Caki2 (cell line): Measurements from ENCODE around the gene DGKD. TPM values are rescaled to one million over a fixed set of nuclear protein-coding genes. Genes with fewer than 3 reads are reported as not detected.
"Not testable (repeated sequence)": the region's sequence is repeated elsewhere in the genome, so short reads cannot be mapped to it uniquely, and the experiment has no call there.

Source experiments
- DNase-seq: peaks from one replicate; pipeline ENCODE4 v3.0.0-alpha.2; 2015; ENCODE audit warnings: low read depth
- in situ Hi-C: cut with HindIII; loops from 2 replicates; pipeline ENCODE4 v1.10.0; 2016; ENCODE audit warnings: low sequenced_read_pairs, low pct_unique_long_range_greater_than_20kb, mixed read lengths
- total RNA-seq: library from RNA; depleted of rRNA; stranded (reverse); fragments of >200 nt; shearing (Covaris generic); gene quantifications from 2 replicates; pipeline ENCODE4 v1.2.3, GENCODE V29; 2014; ENCODE audit warnings: low replicate concordance

DGKD gene
- total RNA-seq, 1 experiment from 2014 or later = 7.8 TPM

- in situ Hi-C loops = no loop called here
- DNase-seq = no peak
Observed at GRCh38 chr2:233354971-233355574, 779 bp downstream of the DGKD start.

GRCh38 chr2:233355916-233356315 is 1.6 kb downstream of the DGKD start:
- DNase-seq = no peak
- in situ Hi-C loops = no loop called here

- in situ Hi-C loops = no loop called here
- DNase-seq = no peak
Observed at GRCh38 chr2:233356546-233357308, 2.4 kb downstream of the DGKD start.

- in situ Hi-C loops = no loop called here
- DNase-seq = no peak
Observed at GRCh38 chr2:233358335-233358734, 4.0 kb downstream of the DGKD start.

GRCh38 chr2:233358947-233359346 is 4.7 kb downstream of the DGKD start:
- DNase-seq = no peak
- in situ Hi-C loops = no loop called here

GRCh38 chr2:233359823-233360222 is 5.5 kb downstream of the DGKD start:
- DNase-seq = no peak
- in situ Hi-C loops = no loop called here

DNA sequence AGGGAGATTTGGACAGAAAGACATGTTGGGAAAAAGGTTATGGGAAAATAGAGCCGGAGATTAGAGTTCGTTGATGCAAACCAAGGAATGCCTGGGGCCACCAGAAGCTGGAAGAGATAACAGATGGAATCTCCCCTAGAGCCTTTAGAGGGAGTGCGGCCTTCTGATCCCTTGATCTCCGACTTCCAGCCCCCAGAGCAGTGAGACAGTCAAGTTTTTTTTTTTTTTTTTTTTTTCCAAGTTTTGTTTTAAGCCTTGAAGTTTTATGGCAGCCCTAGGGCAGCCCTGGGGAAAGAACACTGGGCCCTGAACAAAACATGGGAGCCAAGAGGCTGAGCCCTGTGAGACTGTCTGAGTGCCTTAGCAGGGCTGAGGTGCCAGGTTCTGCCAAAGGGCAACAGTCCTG is 6.5 kb downstream of the DGKD start:
- DNase-seq = no peak
- in situ Hi-C loops = no loop called here

GRCh38 chr2:233361297-233361696 is 7.0 kb downstream of the DGKD start:
- DNase-seq = no peak
- in situ Hi-C loops = no loop called here

DNA sequence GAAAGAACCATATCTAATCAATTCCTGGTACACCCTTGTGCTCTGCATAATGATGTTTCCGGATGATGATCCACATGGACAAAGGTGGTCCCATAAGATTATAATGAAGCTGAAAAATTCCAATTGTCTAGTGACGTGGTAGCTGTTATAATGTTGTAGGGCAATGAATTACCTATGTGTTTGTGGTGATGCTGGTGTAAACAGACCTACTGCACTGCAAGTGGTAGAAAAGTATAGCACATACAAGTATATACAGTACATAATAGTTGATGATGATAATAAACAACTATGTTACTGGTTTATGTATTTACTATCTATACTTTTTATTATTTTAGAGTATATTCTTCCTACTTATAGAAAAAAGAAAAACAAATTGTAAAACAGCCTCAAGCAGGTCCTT is 8.4 kb downstream of the DGKD start:
- in situ Hi-C loops = no loop called here
- DNase-seq = no peak

DNA sequence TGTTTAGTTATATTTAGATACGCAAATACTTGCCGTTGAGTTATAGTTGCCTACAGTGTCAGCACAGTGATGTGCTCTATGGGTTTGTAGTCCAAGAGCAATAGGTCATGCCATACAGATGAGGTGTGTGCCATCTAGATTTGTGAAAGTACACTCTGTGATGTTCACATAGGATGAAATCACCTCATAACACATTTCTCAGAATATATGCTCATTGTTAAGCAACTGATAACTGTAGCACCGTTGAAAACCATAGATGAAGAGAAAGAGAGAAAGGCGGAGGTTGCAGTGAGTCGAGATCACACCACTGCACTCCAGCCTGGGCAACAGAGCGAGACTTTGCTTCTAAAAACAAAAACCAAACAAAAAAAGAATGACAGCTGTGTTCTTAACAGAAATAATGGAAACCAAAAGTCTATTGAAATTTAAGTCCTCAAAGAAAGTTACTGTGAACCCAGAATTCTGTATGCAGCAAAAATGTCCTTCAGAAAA is 9.5 kb downstream of the DGKD start:
- no peak for DNase-seq
- in situ Hi-C loops = no loop called here

GRCh38 chr2:233365861-233366520 is 11.7 kb downstream of the DGKD start:
- in situ Hi-C loops = no loop called here
- DNase-seq = no peak

DNA sequence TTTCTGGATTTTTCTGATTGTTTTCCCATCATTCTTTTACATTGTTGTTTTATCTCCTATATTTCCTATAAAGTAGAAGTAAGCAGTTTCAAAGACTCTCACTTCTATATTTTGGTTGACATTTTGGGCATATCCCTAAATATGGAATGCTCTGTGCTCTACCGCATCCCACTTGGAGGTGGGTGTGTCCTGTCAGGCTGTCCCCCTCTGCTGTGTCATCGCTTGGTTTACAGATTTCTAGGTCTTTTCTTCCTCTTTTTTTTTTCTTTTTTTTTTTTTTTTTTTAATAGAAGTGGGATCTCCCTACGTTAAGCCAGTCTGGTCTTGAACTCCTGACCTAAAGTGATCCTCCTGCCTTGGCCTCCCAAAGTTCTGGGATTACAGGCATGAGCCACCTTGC is 13.3 kb downstream of the DGKD start:
- in situ Hi-C loops = no loop called here
- DNase-seq = no peak

DNA sequence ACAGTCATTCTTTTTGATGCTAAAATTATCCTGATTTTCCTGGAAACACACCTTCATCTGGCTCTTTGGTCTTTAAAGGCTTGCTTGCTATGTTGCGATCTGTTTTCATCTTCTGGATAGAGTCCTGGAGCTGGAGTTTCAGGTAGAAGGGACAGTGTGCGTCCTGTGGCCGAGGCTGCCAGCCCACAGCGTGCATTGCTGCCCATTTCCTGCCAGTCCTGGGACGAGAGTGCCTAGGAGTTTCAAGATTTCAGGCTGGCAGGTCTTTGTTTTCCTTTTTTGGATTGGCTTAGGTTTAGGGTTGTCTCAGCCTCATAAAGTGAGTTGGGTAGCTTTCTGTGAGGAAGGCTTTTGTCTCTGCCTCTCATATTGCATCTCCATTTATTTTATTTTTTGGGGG is 14.5 kb downstream of the DGKD start:
- in situ Hi-C loops = no loop called here
- DNase-seq = no peak

- in situ Hi-C loops = no loop called here
- no peak for DNase-seq
Observed at GRCh38 chr2:233369462-233369861, 15.2 kb downstream of the DGKD start.

GRCh38 chr2:233369897-233370685 is 15.8 kb downstream of the DGKD start:
- DNase-seq = no peak
- in situ Hi-C loops = no loop called here

DNA sequence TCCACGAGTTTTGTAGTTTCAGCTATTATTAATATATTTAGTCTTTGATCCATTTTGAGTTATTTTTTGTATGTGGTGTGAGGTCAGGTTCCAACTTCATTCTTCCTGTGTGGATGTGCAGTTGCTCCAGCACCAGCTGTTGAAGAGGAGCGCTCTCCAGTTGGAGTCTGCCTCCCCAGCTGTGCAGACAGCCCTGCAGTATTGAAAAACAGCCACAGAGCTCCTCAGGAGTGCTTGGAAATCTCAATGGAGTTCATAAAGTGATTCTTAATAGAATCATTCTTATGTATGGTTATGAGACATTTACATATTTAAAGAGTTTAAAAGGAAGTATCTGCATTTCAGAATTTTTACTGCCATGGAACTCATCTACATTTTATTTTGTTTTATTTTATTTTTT is 17.3 kb downstream of the DGKD start:
- DNase-seq = no peak
- in situ Hi-C loops = no loop called here

- no peak for DNase-seq
- in situ Hi-C loops = no loop called here
Observed at GRCh38 chr2:233372855-233373254, 18.6 kb downstream of the DGKD start.

GRCh38 chr2:233373316-233373715 is 19.0 kb downstream of the DGKD start:
- DNase-seq = no peak
- in situ Hi-C loops = no loop called here

GRCh38 chr2:233374776-233375175 is 20.5 kb downstream of the DGKD start:
- in situ Hi-C loops = not testable (repeated sequence)

More at GRCh38 chr2:233374776-233375175, 20.5 kb downstream of the DGKD start:
- not testable (repeated sequence) for DNase-seq
